Activated CD4-positive, alpha-beta T cell treated with anti-CD3 and anti-CD28 coated beads, Interleukin-2, amount 50 U/mL, for 48 hours (primary cell): ENCODE data around the gene CASQ2.

ENCODE experiments used
- DNase-seq, 2 experiments: peaks; one replicate each; pipeline ENCODE4 v3.0.0-alpha.2; 2020

CASQ2 gene

GRCh38 chr1:115690972-115691371 is 77.5 kb downstream of the CASQ2 start:
- no peak for DNase-seq

- DNase-seq, result no peak
Measured at GRCh38 chr1:115687744-115688143, 80.8 kb downstream of the CASQ2 start.

- DNase-seq, result no peak
Measured at GRCh38 chr1:115685029-115685705, 83.3 kb downstream of the CASQ2 start.

GRCh38 chr1:115682792-115683191 is 85.7 kb downstream of the CASQ2 start:
- no peak for DNase-seq

- DNase-seq, result no peak
Measured at GRCh38 chr1:115680730-115681111, 87.8 kb downstream of the CASQ2 start.

- no peak for DNase-seq
Measured at GRCh38 chr1:115679141-115679611, 89.3 kb downstream of the CASQ2 start.

GRCh38 chr1:115678141-115678540 is 90.4 kb downstream of the CASQ2 start:
- no peak for DNase-seq

- DNase-seq, result no peak
Measured at GRCh38 chr1:115677565-115677964, 90.9 kb downstream of the CASQ2 start.

GRCh38 chr1:115677182-115677555 is 91.3 kb downstream of the CASQ2 start:
- no peak for DNase-seq

GRCh38 chr1:115676498-115677181 is 91.9 kb downstream of the CASQ2 start:
- DNase-seq, result no peak

- DNase-seq, result no peak
Measured at GRCh38 chr1:115672224-115673009, 96.1 kb downstream of the CASQ2 start.

GRCh38 chr1:115671176-115671934 is 97.2 kb downstream of the CASQ2 start:
- DNase-seq, result no peak

GRCh38 chr1:115670476-115671175 is 97.9 kb downstream of the CASQ2 start:
- no peak for DNase-seq

GRCh38 chr1:115669886-115670285 is 98.6 kb downstream of the CASQ2 start:
- DNase-seq, result no peak

GRCh38 chr1:115669002-115669673 is 99.4 kb downstream of the CASQ2 start:
- DNase-seq, result no peak

- no peak for DNase-seq
Measured at GRCh38 chr1:115668579-115668978, 99.9 kb downstream of the CASQ2 start.

GRCh38 chr1:115666702-115667101 is 101.8 kb downstream of the CASQ2 start:
- no peak for DNase-seq

- DNase-seq, result no peak
Measured at GRCh38 chr1:115666206-115666605, 102.3 kb downstream of the CASQ2 start.

GRCh38 chr1:115665319-115666096 is 103.0 kb downstream of the CASQ2 start:
- DNase-seq, result no peak

GRCh38 chr1:115661157-115661556 is 107.4 kb downstream of the CASQ2 start:
- no peak for DNase-seq

GRCh38 chr1:115660151-115660550 is 108.4 kb downstream of the CASQ2 start:
- no peak for DNase-seq
